Activated CD4-positive, alpha-beta T cell treated with anti-CD3 and anti-CD28 coated beads for 1 hour (primary cell): ENCODE results near the gene ALDH3B1.
A peak's percentile ranks its signal among the peaks of the same experiment; 100 is the strongest.
"Not testable (repeated sequence)": the region's sequence is repeated elsewhere in the genome, so short reads cannot be mapped to it uniquely, and the experiment has no call there.

Source experiments
- DNase-seq: peaks from one replicate; pipeline ENCODE4 v3.0.0-alpha.2; 2020

The ALDH3B1 gene, protein sequence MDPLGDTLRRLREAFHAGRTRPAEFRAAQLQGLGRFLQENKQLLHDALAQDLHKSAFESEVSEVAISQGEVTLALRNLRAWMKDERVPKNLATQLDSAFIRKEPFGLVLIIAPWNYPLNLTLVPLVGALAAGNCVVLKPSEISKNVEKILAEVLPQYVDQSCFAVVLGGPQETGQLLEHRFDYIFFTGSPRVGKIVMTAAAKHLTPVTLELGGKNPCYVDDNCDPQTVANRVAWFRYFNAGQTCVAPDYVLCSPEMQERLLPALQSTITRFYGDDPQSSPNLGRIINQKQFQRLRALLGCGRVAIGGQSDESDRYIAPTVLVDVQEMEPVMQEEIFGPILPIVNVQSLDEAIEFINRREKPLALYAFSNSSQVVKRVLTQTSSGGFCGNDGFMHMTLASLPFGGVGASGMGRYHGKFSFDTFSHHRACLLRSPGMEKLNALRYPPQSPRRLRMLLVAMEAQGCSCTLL

GRCh38 chr11:68010090-68011041, at the start of gene ALDH3B1:
Gene ALDH3B1, plus strand, starts transcription at chr11:68010327. Its CDS starts 4,971 bp downstream, at chr11:68015298.
- DNase-seq = no peak

GRCh38 chr11:67963217-67963616, 46.9 kb upstream of the ALDH3B1 start:
- DNase-seq = not testable (repeated sequence)

DNA sequence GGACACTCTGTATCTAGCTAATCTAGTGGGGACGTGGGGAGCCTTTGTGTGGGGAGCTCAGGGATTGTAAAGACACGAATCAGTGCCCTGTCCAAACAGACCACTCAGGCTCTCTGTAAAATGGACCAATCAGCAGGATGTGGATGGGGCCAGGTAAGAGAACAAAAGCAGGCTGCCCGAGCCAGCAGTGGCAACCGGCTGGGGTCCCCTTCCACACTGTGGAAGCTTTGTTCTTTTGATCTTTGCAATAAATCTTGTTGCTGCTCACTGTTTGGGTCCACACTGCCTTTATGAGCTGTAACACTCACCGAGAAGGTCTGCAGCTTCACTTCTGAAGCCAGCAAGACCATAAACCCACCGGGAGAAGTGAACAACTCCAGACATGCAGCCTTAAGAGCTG, 46.2 kb upstream of the ALDH3B1 start:
- DNase-seq = not testable (repeated sequence)

GRCh38 chr11:67964746-67965145, 45.4 kb upstream of the ALDH3B1 start:
- not testable (repeated sequence) for DNase-seq

DNA sequence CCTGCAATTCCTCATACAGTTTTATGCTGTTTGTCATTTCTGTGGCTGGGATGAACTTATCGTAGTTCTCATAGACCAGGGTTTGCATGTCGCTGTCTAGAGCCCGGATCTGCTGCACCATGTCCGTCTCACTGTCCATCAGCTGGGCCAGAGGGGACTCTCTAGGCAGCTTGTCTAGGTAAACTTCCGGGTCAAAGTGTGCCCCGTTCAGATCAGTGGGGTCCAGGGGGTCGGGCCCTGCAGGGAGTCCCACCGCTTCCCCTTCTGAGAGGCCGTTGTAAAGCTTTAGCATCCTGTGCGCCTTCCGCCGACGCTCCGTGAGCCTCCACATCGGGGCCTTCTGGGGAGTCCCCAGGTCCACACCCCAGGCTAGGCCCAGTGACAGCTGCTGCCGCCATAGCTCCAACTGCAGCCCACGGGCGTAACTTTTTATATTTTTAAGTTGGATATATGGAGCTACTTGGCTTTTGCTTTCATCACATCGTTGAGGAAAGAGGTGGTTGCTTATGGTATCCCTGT, 44.2 kb upstream of the ALDH3B1 start:
- DNase-seq = not testable (repeated sequence)

DNA sequence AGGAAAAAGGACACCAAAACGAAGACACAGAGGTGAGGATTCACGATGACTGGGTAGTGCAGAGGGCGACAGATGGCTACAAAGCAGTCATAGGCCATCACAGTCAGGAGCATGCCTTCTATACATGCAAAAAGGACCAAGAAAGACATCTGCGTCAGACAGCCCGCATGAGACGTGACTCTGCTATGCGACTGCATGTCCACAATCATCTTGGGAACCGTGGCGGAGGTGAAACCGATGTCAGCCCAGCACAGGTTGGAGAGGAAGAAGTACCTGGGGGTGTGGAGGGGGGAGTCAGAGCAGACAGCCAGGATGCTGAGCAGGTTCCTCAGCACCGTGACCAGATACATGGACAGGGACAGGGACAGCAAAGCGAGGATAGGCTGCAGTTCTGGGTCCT, 35.4 kb upstream of the ALDH3B1 start:
- not testable (repeated sequence) for DNase-seq

GRCh38 chr11:67978766-67979418, 31.2 kb upstream of the ALDH3B1 start:
- not testable (repeated sequence) for DNase-seq

DNA sequence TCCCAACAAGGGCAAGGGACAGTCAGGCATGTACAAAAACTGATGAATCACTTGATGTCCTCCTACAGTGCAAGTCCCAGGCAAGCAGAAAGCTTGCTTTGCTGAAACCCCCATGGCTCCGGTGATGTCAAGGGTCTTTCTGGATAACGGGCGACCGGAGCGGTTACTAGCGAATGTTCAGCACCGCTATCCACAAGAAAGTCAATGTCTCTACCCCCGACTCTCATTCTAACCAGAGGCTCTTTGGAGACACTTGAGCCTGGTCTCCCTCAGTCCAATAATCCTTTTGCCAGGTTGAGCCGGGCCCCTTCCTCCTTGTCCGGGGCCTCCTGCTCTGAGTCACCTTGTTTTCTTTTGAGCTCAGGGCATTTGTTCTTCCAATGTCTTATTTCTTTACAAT, 28.9 kb upstream of the ALDH3B1 start:
- not testable (repeated sequence) for DNase-seq

GRCh38 chr11:67982255-67982857, 27.8 kb upstream of the ALDH3B1 start:
- DNase-seq = not testable (repeated sequence)

DNA sequence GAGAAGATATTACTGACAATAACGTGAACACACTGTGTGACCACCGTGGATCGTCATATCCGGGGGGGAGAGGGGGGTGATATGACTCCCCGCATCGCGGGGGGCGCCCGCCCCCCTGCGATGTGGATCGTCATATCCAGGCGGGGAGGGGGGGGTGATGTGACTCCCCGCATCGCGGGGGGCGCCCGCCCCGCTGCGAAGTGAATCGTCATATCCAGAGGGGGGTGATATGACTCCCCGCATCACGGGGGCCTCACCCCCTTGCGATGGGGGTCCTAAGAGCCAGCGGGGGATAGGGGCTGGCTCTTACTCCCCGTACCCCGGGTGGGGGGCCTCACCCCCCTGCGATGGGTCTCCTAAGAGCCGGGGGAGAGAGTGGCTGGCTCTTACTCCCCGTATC, 26.2 kb upstream of the ALDH3B1 start:
- DNase-seq = no peak

GRCh38 chr11:67985302-67985701, 24.8 kb upstream of the ALDH3B1 start:
- not testable (repeated sequence) for DNase-seq

DNA sequence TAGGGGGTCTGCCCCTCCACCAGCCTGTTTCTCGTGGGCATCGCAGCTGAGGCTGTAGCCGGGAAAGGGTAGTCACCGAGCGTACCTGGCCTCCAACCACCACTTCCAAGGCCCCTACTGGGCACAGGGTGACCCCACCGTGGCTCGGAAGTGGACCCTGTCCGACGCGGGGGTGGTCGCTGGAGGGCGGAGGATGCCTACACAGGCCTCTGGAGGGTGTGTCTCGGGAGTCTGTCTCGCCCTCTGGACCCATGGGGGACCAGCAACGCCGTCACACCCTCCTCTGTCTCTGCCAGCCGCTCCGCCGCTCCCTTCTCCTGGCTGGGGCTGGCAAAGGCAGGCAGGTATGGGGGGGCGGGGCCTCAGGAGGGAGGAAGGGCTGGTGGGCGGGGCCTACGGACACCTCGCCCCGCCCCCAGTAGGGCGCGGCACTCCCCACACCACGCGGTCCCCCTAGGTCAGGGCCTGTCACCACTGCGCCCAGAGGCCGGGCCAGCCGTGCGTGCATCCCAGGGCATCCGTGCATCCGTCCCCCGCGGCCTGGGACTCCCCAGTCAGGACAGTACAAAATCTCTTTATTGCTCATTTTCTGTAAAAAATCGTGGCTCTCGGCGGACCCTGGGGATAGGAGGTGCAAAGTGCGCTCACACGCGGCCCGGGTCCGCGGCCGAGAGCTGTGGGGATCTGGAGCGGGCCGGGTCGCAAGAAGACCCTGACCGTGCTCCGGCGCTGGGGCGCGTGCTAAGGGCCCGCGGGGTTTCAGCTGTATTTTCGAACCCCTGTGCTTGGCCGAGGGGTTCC, 19.4 kb upstream of the ALDH3B1 start:
- not testable (repeated sequence) for DNase-seq

DNA sequence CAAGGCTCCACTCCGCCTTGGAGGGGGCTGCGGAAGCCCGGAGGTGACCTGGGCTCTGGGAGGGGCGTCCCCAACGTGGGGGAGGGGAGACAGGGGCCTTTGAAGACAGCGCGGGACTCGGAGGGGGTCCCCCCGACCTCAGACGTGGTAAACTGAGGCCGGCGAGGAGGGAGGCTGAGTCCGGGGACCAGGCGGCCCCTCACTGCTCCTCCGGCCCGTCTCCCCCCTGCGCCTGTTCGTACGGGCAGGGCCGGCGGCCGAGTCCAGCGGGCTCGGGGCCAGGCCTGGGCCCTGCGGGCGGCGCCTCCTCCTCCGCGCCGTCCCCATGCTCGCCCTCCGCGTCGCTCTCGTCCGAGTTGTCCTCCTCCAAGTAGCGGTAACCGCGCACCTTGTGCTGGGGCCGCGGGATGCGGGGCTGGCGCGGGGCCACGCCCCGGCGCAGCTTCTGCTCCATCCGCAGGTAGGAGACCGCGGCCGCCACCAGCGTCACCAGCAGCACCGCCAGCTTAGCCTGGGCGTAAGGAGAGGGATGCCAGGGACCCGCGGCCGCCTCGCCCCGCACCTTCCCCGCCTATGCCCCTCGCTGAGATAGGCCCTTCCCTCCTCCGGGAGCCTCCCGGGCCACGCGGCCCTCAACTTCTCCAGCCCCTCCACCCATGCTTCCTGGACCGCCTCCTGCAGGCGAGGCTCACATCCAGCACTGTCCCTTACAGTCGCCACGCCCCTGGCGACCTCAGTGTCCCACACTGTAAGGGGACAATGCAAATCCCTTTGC, 18.6 kb upstream of the ALDH3B1 start:
- DNase-seq = not testable (repeated sequence)

DNA sequence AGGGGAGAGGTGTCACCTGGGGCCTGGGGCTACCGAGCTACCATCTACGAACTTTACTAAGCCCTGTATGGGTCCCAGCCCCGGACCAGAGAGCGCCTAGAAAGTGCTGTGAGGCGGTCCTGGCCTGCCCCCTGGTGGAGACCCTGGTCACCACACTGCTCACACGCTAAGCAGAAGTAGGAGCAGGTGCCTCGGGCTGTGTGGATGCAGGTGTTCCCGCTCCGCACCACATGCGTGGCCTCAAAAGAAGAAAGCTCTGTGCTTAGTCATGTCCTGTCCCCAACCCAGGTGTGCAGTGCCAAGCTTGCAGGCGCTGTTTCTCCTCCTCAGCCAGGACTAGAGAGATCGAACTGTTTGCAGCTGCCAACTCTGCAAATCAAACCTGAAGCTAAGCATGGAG, 16.3 kb upstream of the ALDH3B1 start:
- peak; percentile 39 for DNase-seq

DNA sequence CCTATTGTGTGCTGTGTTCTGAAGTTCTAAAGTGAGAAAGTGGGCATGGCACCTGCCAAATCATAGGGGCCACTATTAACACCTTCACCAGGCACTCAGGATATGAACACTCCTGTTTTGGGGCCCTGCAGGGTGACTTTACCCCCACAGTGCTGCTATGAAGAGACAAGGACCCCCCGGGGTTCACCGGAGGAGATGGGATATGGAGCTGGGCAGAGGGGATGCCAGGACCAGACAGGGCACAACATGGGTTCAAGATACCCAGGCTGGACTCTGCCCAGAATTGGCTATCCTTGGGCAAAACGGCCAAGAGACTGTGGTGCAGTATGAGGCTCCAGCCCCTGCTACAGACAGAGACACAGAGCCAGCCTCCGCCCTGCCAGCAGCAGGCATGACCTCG, 15.7 kb upstream of the ALDH3B1 start:
- DNase-seq = not testable (repeated sequence)

GRCh38 chr11:67995129-67995528, 15.0 kb upstream of the ALDH3B1 start:
- DNase-seq = not testable (repeated sequence)

GRCh38 chr11:67995579-67995978, 14.5 kb upstream of the ALDH3B1 start:
- not testable (repeated sequence) for DNase-seq

GRCh38 chr11:67996051-67996450, 14.1 kb upstream of the ALDH3B1 start:
- no peak for DNase-seq

DNA sequence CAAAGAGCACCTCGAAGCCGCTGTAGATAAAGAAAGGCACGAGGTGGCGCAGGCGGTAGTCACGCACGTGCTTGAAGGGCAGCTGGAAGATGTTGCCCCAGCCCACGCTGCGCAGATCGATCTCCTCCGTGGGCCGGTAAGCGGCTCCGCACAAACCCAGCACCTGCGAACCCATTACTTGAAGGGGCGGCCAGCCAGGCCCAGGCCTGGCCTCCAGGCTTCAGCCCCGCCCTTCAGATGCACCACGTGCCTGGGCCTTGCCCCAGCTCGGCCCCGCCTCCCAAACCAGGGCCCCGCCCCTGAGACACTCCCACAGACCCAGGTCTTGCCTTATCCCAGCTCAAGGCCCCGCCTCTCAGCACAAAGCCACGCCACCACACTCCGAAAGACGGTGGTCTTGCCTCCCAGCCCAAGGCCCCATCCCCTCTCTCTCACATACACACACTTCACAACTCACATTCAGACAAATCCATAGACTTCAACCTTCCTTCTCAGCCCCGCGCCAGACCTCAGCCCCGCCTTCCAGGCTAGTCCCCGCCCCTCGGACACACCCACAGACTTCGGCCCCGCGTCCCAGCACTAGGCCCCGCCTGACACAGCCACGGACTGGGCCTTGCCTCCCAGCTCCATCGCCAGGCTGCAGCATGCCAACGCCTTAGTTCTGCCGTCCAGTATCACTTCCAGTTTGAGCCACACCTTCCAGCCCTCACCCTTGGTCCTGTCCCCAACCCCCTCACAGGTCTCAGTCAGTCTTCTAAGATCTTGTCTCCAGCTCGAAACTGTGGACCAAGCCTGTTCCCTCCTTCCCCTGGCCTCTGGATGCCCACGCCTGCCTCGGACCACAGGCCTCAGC, 13.3 kb upstream of the ALDH3B1 start:
- DNase-seq = no peak
